GM18505 (cell line): ENCODE results near the gene SH3D19.

Experiments used
- ATAC-seq: cut with Tn5 transposase; IDR thresholded peaks from one replicate; pipeline ENCODE4 v1.9.1; 2021; ENCODE audit not compliant: unreplicated experiment
- POLR2A ChIP-seq: IDR thresholded peaks from 4 replicates; pipeline ENCODE4 v1.6.1; 2011; ENCODE audit warnings: borderline replicate concordance; ENCODE audit not compliant: insufficient read depth, insufficient read length; ENCODE audit errors: extremely low read depth

The SH3D19 gene

DNA sequence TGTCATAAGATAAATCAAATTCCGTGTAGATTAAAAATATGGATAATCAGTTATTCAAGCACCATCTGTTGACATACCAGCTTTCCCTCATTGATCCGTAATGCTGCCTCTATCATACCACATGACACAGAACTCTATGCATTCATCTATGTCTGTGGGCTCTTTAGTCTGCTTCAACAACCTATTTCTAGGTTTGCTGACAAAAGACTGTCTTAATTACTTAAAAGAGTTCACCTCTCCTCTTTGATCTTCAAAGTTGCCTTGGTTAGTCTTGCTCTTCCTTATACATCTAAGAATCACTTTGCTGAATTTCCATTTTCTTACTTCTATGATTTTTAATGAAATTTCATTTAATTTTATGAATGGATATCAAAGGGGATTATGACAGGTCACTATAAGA lies 105.5 kb downstream of the SH3D19 start:
- ATAC-seq: no peak

DNA sequence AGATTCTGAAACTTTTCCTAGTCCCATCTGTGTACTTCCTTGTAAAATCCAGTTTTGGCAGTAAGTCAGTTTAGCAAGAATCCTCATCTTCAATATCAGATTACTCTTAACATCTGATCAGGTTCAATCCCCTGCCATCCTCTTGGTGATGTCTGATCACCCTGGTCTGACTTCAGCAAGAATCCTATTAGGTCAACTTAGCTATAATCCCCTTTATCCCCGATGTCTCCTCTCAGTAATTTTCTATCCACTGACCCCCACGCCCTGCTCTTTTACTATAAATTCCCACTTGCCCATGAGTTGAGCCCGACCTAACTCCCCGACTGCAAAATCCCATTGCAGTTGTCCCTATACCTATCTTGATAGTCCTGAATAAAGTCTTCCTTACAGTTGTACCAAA lies 106.3 kb downstream of the SH3D19 start:
- ATAC-seq: no peak
- no peak for TF ChIP-seq POLR2A

More for the DNA sequence above, 105.5 kb downstream of the SH3D19 start:
- TF ChIP-seq POLR2A: no peak

DNA sequence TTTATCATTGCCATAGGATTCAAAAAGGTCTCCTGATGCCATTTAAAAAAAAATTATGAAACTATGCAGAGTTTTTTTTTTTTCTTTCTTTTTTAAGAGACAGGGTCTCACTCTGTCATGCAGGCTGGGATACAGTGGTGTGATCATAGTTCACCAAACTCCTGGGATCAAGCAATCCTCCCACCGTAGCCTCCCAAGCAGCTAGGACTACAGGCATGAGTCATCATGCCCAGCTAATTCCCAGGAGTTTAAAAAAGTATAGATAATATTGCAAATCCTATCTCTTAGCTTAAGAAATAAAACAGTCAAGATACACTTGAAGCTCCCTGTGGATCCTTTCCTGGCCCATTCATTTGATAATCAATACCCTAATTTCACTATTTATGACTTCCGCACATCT lies 107.1 kb downstream of the SH3D19 start:
- ATAC-seq: no peak
- TF ChIP-seq POLR2A: no peak

DNA sequence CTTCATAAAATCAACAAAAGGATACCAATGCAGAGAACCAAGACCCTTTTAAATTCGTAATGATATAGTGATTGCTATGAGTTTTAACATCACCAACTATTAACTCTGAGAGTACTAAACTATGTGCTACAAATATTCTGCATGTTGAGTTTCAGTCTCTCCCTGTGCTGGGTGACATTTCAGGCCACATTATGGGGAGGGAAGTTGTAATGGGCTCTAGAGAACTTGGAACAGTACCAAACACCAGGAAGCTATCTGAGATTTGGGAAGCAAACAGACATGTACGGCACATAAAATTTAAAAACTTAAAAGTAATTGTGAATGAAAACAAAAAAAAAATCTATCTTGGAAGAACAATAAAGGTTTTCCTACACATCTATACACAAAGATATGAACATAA lies 108.1 kb downstream of the SH3D19 start:
- ATAC-seq: no peak
- no peak for TF ChIP-seq POLR2A

DNA sequence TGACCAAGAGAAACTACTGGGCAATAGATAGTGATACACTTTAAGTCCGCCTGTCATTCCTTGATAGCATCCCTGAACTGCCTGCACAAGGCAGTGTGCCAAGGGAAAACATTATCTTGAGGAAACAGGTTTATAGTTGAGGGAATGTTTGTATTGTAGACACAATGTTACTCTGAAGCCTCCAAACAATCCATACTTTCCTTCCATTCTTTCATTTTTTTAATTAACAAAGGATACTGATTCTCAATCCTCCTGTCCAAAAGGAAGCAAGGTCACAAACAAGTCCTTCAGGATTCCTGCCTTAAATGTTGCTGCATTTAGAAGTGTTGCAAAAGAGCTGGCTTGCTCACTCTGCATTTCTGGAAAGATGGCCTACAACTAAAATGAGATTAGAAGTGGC lies 110.1 kb downstream of the SH3D19 start:
- no peak for TF ChIP-seq POLR2A

DNA sequence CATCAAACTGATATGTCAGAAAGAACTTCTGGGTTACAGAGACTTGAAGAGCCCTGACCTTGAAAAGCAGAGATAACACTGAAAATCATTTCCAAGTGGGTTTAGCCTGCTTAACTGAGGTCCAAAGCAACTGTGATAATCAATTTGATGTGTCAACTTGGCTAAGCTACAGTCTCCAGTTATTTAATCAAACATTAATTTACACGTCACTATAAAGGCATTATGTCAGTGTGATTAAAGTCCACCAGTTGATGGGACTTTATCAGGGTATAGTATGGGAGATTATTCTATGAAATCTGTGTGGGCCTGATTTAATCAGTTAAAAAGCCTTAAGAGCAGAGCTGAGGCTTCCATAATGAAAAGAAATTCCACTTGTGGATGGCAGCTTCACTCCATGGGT lies 117.5 kb downstream of the SH3D19 start:
- no peak for TF ChIP-seq POLR2A
- no peak for ATAC-seq

More for the DNA sequence above, 110.1 kb downstream of the SH3D19 start:
- ATAC-seq: no peak

DNA sequence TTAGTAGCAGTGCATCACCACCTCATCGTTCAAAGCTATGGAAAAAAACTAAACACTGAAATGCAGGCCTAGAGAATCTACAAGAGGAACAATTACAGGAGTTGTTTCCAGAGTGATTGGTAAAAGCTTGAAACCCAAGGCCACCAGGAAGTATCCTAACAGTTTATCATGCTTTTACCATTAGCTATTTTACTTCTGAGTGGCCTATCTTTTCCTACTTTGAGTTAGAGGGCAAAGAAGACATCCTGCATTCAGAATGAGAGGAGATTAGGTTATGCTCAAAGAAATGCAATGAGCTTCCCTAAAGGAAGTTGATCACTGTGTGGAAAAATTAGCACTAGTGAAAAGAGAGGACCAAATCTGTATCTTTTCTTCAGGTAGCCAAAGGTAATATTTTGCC lies 118.2 kb downstream of the SH3D19 start:
- no peak for TF ChIP-seq POLR2A
- ATAC-seq: no peak

DNA sequence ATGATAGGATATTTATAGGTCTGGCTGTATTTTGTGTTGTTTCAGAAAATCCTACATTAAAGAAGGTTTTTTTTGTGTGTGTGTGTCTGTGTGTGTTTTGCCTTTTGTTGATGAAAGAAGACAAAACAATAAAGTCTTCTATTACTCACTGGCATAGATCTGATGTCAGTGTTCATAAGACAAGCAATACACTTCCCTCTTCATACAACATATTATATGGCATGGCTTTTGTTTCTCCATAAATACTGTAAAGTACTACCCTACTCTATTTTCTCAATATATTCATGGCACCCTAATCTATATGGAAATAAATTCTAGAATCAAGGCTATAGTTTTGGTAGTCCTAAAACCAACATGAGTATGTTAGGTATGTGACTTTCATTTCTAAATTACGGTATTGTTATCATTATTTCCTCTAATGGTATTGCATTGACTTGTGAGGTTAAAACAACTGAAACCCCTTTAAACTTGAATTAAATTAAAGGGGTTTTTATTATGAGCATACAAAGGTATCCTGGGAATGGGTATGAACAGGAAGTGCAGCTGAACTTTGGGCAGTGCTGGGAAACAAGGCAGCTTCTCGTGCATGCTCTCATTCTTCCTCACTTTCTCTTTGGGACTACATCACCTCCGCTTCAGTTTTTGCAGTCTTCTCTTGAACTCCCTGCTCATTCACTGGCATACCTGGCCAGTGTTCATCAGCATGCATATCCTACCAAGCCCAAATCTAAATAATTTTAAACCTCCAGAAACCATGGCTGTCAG lies 119.0 kb downstream of the SH3D19 start:
- ATAC-seq: no peak
- no peak for TF ChIP-seq POLR2A

DNA sequence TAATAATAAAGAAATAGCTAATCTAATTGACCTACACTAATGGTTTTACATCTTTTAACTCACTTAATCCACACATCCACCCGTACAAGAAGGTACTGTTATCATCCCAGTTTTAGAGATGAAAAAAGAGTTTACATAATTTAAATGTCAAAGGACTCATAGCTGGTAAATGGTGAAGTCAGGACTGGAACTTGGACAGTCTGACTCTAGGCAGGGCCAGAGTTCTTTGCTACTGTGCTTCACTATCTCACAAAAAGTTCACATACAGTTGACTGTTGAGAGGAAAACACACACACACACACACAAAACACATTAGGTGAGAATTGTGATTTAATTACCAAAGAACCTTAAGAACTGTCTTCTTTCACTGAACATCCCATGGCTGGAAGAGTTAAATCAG lies 119.7 kb downstream of the SH3D19 start:
- ATAC-seq: no peak
- no peak for TF ChIP-seq POLR2A

DNA sequence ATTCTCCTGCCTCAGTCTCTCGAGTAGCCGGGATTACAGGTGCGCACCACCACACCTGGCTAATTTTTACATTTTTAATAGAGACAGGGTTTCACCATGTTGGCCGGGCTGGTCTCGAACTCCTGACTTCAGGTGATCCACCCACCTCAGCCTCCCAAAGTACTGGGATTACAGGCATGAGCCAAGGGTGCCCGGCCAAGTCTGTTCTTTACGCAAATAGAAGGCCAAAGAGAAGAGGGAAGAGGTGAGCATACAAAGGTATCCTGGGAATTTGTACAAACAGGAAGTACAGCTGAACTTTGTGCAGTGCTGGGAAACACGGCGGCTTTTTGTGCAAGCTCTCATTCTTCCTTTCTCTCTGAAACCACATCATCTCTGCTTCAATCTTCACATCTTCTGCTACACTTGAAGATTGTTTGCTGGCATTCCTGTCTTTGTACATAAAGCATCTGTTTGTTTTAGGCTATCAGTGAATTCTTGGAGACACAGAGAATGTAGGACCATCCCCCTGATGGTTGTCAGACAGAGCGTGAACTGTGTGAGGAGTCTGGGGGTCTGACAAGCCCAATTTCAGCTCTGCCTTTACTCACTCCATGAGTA lies 120.4 kb downstream of the SH3D19 start:
- no peak for TF ChIP-seq POLR2A
- ATAC-seq: no peak

DNA sequence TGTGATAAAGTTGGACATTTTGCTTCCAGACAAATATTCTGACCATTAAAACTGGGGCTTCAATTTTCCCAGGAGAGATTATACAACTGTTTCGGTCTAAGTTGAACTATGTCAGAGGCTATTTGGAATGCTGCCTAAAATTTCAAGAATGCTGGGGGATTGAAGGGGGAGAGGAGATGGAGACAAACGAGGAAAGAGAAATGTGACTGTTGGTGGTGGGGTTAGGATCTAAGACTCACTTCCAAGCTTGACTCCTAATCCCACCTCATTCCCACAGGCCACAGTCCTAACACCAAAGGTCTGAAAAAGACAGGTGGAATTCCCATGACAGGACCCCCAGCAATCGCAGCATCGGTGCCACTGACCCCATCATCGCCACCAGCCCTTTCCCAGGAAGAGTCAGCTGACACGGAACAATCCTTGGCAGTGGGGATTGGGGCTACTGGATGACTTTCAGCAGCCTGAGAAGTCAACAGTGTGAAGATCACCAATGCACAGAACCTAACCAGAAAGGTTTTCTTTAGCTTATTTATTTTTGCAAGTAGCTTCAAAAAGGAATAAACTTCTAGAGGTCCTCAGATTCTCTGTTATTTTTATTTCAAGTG lies 122.5 kb downstream of the SH3D19 start:
- no peak for TF ChIP-seq POLR2A
- no peak for ATAC-seq

DNA sequence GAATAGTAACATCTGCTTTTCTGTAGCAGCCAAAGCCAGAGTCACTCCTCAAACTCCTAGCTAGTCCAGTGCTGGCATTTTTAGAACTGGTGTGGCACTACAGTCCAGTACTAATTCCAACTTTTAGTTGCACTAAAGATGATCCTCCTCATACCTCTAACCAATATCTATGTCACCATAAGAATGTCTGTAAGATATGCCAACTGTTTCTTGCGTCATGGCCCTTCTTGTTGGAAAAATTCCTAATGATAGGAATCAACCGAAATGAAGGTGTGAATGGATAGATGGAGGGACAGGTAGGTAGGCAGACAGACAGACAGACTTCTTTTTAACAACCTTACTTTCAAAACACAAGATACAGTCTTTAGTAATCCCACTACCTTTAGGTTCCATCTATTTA lies 123.0 kb downstream of the SH3D19 start:
- no peak for ATAC-seq
- no peak for TF ChIP-seq POLR2A

DNA sequence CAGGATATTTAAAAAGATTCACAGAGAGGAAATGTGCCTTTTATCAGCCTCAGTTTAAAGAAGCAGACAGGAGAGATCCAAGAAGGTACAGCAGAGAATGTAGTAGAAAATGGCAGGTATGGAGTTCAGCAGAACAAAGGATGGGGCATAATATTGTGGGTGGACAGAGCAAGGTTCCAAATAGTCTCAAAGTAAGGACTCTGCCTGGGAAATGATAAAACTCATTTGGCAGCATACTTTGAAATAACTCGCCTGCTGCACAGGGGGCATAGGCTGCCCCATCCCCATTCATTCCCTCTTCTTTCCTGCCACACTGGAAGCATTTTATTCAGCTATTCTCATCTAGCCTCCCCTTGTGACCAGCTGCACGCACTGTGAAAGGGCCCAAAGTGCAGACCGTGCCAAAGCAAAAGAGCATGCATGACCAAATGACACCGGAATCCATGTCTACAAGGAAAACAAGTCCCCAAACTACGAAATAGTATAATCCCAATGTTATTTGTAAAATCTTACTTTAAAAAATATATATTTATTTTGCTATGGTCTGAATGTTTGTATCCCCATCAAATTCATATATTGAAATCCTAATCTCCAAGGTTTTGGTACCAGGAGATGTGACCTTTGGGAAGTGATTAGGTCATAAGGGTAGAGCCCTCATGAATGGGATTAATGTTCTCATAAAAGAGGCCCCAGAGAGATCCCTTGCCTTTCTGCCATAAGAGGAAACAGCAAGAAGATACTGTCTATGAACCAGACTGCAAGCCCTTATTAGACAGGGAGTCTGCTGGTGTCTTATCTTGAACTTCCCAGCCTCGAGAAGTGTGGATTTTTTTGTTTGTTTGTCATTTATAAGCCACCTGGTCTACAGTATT lies 125.8 kb downstream of the SH3D19 start:
- TF ChIP-seq POLR2A: no peak
- ATAC-seq: no peak

DNA sequence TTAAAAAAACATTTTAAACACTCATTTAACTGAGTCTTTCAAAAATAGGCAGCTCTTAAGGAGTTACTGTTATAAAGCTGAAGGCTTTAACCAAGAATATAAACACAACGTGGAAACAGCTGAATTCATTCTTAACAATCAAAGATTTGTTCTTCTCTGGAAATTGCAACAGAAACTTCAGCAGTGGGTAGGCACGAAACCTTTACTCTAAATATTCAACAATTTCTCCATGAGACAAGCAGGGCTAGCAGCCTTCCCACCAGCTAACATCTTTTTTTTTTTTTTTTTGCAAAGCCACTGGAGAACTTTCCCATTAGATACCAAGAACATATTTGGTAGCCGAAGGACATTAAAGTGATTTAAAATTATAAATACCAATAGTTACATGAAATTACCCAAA lies 126.7 kb downstream of the SH3D19 start:
- no peak for ATAC-seq
- TF ChIP-seq POLR2A: no peak

DNA sequence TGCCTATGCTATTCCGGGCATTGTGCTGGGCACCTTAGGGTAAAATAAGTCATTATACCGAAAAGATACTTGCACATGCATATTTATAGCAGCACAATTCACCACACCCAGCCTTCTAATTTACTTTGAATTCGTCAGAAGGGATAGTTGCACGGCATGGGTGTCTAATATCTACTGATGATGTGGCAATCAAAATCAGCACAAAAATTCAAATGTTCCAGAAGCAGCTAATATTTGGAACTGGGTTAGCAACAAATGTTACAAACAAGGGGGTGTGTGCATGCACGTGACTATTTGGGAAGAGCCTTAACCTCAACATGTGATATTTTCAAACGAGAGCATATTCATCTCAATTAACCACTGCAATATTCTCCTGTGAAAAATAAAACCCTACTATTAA lies 128.2 kb downstream of the SH3D19 start:
- no peak for ATAC-seq
- TF ChIP-seq POLR2A: no peak
